Muscle layer of colon (tissue), 2 donors: ENCODE measurements around the gene JPT2.
"Not testable (repeated sequence)": the region's sequence is repeated elsewhere in the genome, so short reads cannot be mapped to it uniquely, and the experiment has no call there.

Source experiments
- H3K27ac ChIP-seq: one replicate; pipeline ENCODE4 v1.7.0; 2013; ENCODE audit warnings: low read depth, mild to moderate bottlenecking, low read length, moderate library complexity
- H3K27me3 ChIP-seq, 2 donors: one replicate each; pipeline ENCODE4 v1.7.0; 2013; ENCODE audit warnings: low read length in 2 of 2, mild to moderate bottlenecking in 2 of 2; ENCODE audit not compliant: insufficient read depth in 2 of 2, control insufficient read depth in 1 of 2
- H3K36me3 ChIP-seq: one replicate; pipeline ENCODE4 v1.7.0; 2013; ENCODE audit warnings: mild to moderate bottlenecking, low read length; ENCODE audit not compliant: insufficient read depth
- H3K4me1 ChIP-seq: one replicate; pipeline ENCODE4 v1.7.0; 2013; ENCODE audit warnings: mild to moderate bottlenecking, low read length; ENCODE audit not compliant: insufficient read depth
- H3K4me3 ChIP-seq, 2 donors: one replicate each; pipeline ENCODE4 v1.7.0; 2013; ENCODE audit warnings: low read length in 2 of 2, low read depth in 1 of 2, mild to moderate bottlenecking in 1 of 2, moderate library complexity in 1 of 2
- H3K9ac ChIP-seq: one replicate; pipeline ENCODE4 v1.7.0; 2013; ENCODE audit warnings: low read length
- H3K9me3 ChIP-seq: one replicate; pipeline ENCODE4 v1.7.0; 2013; ENCODE audit warnings: mild to moderate bottlenecking, low read length
- donor health status: abdominal sarcoma.
- donor health status: Adenocarcinoma of cecum.

The JPT2 gene

DNA sequence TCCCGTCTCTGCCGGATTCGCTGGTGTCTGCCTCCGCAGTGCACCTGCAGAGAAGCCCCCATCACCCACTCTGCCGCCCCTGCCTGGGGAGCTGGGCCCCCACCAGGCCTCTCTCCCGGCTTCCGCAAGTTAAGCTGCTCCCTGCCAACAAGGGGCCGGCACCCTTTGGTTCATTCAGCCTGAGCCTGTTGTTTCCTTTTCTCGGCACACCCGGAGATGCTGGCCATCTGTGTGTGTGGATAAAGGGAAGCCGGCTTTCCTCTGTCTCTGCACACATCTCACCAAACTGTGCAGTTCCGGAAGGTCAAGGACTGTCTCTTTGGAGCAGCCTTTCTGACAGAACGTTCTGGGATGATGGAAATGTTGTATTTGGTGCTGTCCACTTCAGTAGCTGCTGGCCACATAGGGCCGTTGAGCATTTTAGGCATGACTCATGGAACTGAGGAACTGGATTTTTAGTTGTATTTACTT lies 34.7 kb downstream of the JPT2 start:
- Histone ChIP-seq H3K4me1 (peaks cover 36% of the 10 kb centered on the region), H3K9me3 (no peaks in the 10 kb centered on the region), H3K36me3 (no peaks in the 10 kb centered on the region), H3K27me3 (no peaks in the 10 kb centered on the region), H3K9ac (no peak overlapping the region), H3K27ac (no peak overlapping the region), H3K4me3 (no peak overlapping the region)

DNA sequence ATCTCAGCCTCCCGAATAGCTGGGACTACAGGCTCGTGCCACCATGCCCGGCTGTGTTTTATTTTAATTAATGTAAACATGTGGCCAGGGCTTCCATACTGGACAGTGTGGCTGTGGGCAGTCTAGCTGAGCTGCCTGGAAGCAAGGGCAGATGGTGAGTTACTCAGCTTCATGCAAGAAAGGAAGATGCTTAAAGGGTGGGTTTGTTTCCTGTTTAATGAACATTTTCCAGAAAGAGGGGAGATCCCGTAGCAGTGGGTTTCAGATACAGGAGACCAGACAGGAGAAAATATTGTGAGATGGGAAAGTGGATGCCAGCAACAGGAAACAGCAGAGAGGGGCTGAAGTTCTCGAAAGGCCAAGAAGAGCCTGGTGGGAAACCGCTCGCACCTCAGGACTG lies 35.3 kb downstream of the JPT2 start:
- no peak overlapping the region for H3K4me3 ChIP-seq
- H3K9ac ChIP-seq = no peak overlapping the region
- no peaks in the 10 kb centered on the region for H3K9me3 ChIP-seq
- H3K27ac ChIP-seq = no peak overlapping the region
- no peaks in the 10 kb centered on the region for H3K36me3 ChIP-seq
- peaks cover 31% of the 10 kb centered on the region for H3K4me1 ChIP-seq
- no peaks in the 10 kb centered on the region for H3K27me3 ChIP-seq

DNA sequence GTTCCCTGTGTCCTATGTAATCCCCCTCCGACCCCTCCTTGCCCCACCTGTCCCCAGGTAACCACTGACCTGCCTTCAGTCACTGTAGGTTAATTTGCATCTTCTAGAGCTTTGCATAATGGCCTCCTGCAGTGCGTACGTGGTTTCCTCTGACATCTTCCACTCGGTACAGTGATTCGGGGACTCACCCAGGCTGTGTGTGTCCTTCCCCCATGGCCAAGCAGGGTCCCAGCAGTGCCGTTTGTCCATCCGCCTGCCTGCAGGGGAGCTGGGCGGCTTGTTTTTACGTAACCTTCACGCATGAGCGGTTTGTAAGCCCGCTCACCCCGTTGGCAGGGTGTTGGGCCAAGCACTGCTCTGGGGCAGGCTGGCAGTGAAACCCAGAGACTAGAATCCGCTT lies 35.9 kb downstream of the JPT2 start:
- Histone ChIP-seq H3K36me3 (no peaks in the 10 kb centered on the region), H3K27ac (no peak overlapping the region), H3K4me1 (peaks cover 25% of the 10 kb centered on the region), H3K9me3 (no peaks in the 10 kb centered on the region), H3K4me3 (no peak overlapping the region), H3K9ac (no peak overlapping the region), H3K27me3 (no peaks in the 10 kb centered on the region)

DNA sequence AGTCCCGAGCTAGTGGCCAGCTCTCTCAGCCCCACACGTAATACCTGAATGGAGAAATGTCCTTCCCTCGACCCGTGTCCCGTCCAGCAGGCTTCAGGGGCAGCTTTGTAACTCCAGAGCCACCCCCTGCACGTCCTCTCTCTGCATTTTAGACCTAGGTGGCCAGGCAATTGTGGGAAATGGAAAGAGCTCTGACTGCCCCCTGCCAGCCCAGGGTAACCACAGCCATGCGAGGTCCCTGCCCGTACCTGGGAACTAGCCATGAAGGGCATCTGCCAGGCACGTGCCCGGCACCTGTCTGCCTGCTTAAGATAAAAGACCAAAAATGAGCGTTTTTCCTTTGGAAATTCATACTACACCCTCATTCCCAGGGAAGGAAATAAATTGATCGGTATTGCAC lies 37.1 kb downstream of the JPT2 start:
- H3K9me3 ChIP-seq = no peaks in the 10 kb centered on the region
- no peak overlapping the region for H3K27ac ChIP-seq
- H3K27me3 ChIP-seq = no peaks in the 10 kb centered on the region
- no peaks in the 10 kb centered on the region for H3K36me3 ChIP-seq
- H3K4me3 ChIP-seq = no peak overlapping the region
- H3K4me1 ChIP-seq = peaks cover 34% of the 10 kb centered on the region
- no peak overlapping the region for H3K9ac ChIP-seq

DNA sequence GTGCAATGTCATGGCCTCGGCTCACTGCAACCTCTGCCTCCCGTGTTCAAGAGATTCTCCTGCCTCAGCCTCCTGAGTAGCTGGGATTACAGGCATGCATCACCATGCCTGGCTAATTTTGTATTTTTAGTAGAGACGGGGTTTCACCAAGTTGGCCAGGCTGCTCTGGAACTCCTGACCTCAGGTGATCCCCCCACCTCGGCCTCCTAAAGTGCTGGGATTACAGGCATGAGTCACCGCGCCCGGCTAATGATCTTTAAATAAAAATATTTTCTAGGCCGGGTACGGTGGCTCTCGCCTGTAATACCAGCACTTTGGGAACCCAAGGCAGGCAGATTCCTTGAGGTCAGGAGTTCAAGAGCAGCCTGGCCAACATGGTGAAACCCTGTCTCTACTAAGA lies 40.2 kb downstream of the JPT2 start:
- H3K36me3 ChIP-seq, H3K27me3 ChIP-seq, H3K9ac ChIP-seq, H3K9me3 ChIP-seq, H3K4me3 ChIP-seq, H3K27ac ChIP-seq: not testable (repeated sequence)
- H3K4me1 ChIP-seq = peaks cover 31% of the 10 kb centered on the region

DNA sequence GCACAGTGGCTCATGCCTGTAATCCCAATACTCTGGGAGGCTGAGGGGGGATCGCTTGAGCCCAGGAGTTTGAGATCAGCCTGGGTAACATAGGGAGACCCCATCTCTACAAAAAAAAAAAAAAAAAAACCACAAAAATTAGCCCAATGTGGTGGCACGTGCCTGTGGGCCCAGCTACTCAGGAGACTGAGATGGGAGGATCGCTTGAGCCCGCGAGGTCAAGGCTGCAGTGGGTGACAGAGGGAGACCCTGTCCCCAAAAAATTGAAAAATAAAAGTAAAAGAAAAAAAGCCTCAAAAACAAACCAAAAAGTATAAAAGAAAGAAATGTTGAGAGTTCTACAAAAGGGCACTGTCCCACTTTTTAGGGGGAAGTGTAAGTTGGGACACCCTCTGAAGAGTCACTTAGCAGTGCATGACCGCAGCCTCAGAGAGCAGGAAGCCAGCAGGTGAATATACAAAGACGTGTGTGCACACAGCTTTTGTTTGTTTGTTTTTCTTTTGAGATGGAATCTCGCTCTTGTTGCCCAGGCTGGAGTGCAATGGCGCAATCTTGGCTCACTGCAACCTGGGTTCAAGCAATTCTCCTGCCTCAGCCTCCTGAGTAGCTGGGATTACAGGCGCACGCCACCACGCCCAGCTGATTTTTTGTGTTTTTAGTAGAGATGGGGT lies 41.6 kb downstream of the JPT2 start:
- not testable (repeated sequence) for H3K27ac ChIP-seq, H3K9ac ChIP-seq, H3K36me3 ChIP-seq, H3K27me3 ChIP-seq, H3K9me3 ChIP-seq, H3K4me3 ChIP-seq
- H3K4me1 ChIP-seq = peaks cover 24% of the 10 kb centered on the region

DNA sequence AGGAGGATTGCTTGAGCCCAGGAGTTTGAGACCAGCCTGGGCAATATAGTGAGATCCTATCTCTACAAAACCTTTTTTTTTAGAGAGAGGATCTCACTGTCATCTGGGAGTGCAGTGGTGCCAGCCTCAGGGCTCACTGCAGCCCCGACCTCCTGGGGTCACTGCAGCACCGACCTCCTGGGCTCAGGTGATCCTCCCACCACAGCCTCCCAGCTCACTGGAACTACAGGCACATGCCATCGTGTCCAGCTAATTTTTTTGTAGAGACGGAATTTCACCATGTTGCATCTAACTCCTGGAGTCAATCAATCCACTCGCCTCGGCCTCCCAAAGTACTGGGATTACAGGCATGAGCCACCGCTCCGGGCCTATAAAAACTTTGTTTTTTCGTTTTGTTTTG lies 43.3 kb downstream of the JPT2 start:
- no peak overlapping the region for H3K9ac ChIP-seq
- no peaks in the 10 kb centered on the region for H3K27me3 ChIP-seq
- H3K27ac ChIP-seq = no peak overlapping the region
- peaks cover 14% of the 10 kb centered on the region for H3K36me3 ChIP-seq
- no peak overlapping the region for H3K4me3 ChIP-seq
- no peaks in the 10 kb centered on the region for H3K9me3 ChIP-seq
- H3K4me1 ChIP-seq = peaks cover 24% of the 10 kb centered on the region

DNA sequence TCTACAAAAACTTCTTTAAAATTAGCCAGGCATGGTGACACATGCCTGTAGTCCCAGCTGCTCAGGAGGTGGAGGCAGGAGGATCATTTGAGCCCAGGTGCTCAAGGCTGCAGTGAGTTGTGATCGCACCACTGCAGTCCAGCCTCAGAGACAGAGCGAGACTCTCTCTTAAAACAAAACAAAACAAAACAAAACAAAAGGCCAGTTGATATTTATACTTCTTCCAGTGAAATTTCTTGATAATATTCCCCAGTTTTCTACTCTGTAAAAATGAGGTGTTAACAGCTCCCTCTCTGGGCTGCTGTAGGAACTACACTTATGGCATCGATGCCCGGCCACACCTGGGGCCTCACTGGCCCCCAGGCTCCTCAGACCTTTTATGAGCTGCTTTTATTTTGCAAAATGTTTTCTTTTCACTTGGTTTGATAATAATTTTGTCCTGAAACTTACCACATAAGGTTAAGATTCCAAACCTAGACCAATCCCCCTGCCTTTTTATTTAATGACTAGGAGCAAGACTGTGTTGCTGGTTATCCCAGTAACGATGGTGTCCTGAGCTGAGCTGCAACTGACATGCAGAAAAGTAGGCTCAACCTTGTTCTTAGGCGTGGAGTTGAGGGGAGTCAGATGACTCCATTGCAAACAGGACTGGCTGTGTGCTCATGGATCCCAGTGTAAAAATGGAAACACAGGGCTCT lies 45.5 kb downstream of the JPT2 start:
- Histone ChIP-seq H3K27me3 (no peaks in the 10 kb centered on the region), H3K4me1 (peaks cover 24% of the 10 kb centered on the region), H3K36me3 (peaks cover 35% of the 10 kb centered on the region)

DNA sequence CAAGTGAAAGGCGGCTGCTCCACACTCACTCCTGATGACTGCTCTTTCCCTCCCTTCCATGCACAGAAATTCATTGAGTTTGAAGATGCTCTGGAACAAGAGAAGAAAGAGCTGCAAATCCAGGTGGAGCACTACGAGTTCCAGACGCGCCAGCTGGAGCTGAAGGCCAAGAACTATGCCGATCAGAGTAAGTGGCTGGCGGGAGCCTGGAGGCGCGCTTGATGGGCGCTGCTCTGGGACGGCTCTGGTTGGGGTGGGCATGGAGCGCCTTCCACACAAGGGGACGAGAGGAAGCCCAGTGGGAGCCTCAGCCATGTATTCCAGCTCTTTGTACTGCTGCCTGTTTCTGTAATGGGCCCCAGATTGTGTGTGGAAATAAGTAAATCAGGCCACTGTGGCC lies 46.4 kb downstream of the JPT2 start:
- Histone ChIP-seq H3K27ac (no peak overlapping the region), H3K9me3 (no peaks in the 10 kb centered on the region), H3K36me3 (peaks cover 44% of the 10 kb centered on the region), H3K9ac (no peak overlapping the region), H3K4me3 (no peak overlapping the region), H3K4me1 (peaks cover 20% of the 10 kb centered on the region), H3K27me3 (no peaks in the 10 kb centered on the region)

More for the DNA sequence above, 45.5 kb downstream of the JPT2 start:
- Histone ChIP-seq H3K9ac (no peak overlapping the region), H3K4me3 (no peak overlapping the region), H3K9me3 (no peaks in the 10 kb centered on the region), H3K27ac (no peak overlapping the region)

DNA sequence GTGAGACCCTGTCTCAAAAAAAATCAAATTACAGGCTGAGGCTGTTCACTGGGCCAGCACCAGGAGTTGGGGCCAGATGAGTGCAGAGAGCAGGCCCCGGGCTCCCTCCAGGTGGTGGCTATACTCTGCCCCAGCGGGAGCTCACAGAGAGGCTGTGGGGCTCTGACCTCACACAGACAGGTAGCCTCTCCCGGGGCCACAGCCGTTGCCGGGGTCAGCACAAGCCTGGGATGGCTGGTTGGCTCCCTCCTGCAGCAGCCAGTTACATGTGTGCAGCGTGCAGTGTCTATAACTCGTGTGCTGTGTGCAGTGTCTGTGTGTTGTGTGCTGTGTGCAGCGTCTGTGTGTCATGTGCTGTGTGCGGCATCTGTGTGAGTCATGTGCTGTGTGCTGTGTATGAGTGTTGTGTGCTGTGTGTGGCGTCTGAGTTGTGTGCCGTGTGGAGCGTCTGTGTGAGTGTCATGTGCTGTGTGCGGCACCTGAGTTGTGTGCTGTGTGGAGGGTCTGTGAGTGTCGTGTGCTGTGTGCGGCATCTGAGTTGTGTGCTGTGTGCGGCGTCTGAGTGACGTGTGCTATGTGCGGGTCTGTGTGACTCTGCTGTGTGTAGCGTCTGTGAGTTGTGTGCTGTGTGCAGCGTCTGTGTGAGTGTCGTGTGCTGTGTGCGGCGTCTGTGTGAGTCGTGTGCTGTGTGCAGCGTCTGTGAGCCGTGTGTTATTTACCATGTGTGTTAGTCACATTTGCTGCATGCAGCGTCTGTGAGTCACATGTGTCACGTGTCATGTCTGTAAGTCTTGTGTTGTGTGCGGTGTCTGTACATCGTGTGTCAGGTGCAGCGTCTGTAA lies 48.8 kb downstream of the JPT2 start:
- Histone ChIP-seq H3K27ac (no peak overlapping the region), H3K36me3 (peaks cover 50% of the 10 kb centered on the region)

More for the DNA sequence above, 48.8 kb downstream of the JPT2 start:
- Histone ChIP-seq H3K4me1 (peaks cover 11% of the 10 kb centered on the region), H3K9me3 (no peaks in the 10 kb centered on the region), H3K9ac (no peak overlapping the region), H3K27me3 (no peaks in the 10 kb centered on the region), H3K4me3 (no peak overlapping the region)
